WTC11 (cell line): ENCODE data around the gene GDA. TPM values are rescaled to one million over a fixed set of nuclear protein-coding genes. Genes with fewer than 3 reads are reported as not detected.

Source experiments
- ATAC-seq: fragments of 200-7000 bp; cut with Tn5 transposase; 2 replicates; pipeline ENCODE4 v1.10.0; 2021; ENCODE audit warnings: mild to moderate bottlenecking, moderate library complexity
- CTCF ChIA-PET: fragments of 300-600 bp; sonication (Branson Sonifier 250); formaldehyde crosslinking; loops from one replicate; lab custom pipeline; 2021; ENCODE audit warnings: antibody characterized with exemption; lab: Charles Lee
- POLR2A ChIA-PET: fragments of 350-600 bp; sonication (Branson Sonifier 250); formaldehyde crosslinking; loops from one replicate; lab custom pipeline; 2021; ENCODE audit warnings: antibody characterized with exemption; lab: Charles Lee
- DNase-seq: peaks from one replicate; pipeline ENCODE4 v3.0.0; 2021; ENCODE audit warnings: low spot score
- H3K27ac Mint-ChIP-seq: 2 replicates; pipeline ENCODE4 v1.8.0; 2021; ENCODE audit warnings: mixed read lengths
- H3K27me3 Mint-ChIP-seq: 2 replicates; pipeline ENCODE4 v1.8.0; 2021; ENCODE audit warnings: low read depth, mild to moderate bottlenecking, moderate library complexity, mixed read lengths
- H3K36me3 Mint-ChIP-seq: 2 replicates; pipeline ENCODE4 v1.8.0; 2021; ENCODE audit warnings: mixed read lengths
- H3K4me1 Mint-ChIP-seq: 2 replicates; pipeline ENCODE4 v1.8.0; 2022; ENCODE audit warnings: mixed read lengths
- H3K4me3 Mint-ChIP-seq: 2 replicates; pipeline ENCODE4 v1.8.0; 2021; ENCODE audit warnings: mild to moderate bottlenecking, moderate library complexity, mixed read lengths
- H3K9me3 Mint-ChIP-seq: 2 replicates; pipeline ENCODE4 v1.8.0; 2021; ENCODE audit warnings: mixed read lengths
- CBFB ChIP-seq: sonication (generic); formaldehyde crosslinking; IDR thresholded peaks from 2 replicates; pipeline ENCODE4 v1.8.1; 2022; ENCODE audit warnings: mild to moderate bottlenecking, low read depth, missing genetic modification reagents
- CTCF ChIP-seq: fragments of 200-600 bp; IDR thresholded peaks from 2 replicates; pipeline ENCODE4 v1.8.0; 2022; ENCODE audit warnings: antibody characterized with exemption
- ERG ChIP-seq: fragments of 250-450 bp; sonication (Bioruptor Pico); IDR thresholded peaks from 2 replicates; pipeline ENCODE4 v1.8.0; 2021; ENCODE audit warnings: mild to moderate bottlenecking
- FOXJ3 ChIP-seq: sonication (generic); formaldehyde crosslinking; IDR thresholded peaks from 2 replicates; pipeline ENCODE4 v1.9.0; 2021; ENCODE audit warnings: missing genetic modification reagents, mild to moderate bottlenecking, borderline replicate concordance
- GRHL2 ChIP-seq: fragments of 250-450 bp; sonication (Bioruptor Pico); IDR thresholded peaks from 2 replicates; pipeline ENCODE4 v1.8.0; 2022; ENCODE audit warnings: mild to moderate bottlenecking, moderate library complexity; ENCODE audit not compliant: insufficient replicate concordance, severe bottlenecking
- GTF2I ChIP-seq: fragments of 250-450 bp; sonication (Bioruptor Pico); conservative IDR thresholded peaks from 2 replicates; pipeline ENCODE4 v1.4.0; 2021; ENCODE audit warnings: mild to moderate bottlenecking
- JUN ChIP-seq: sonication (generic); formaldehyde crosslinking; IDR thresholded peaks from 2 replicates; pipeline ENCODE4 v1.8.0; 2023; ENCODE audit warnings: mild to moderate bottlenecking, missing genetic modification reagents
- NFATC4 ChIP-seq: fragments of 250-450 bp; sonication (Bioruptor Pico); IDR thresholded peaks from 2 replicates; pipeline ENCODE4 v1.9.0; 2021; ENCODE audit warnings: mild to moderate bottlenecking
- NFE2L1 ChIP-seq: sonication (generic); formaldehyde crosslinking; IDR thresholded peaks from 2 replicates; pipeline ENCODE4 v1.8.1; 2023; ENCODE audit warnings: missing genetic modification reagents
- NFYB ChIP-seq: sonication (generic); formaldehyde crosslinking; conservative IDR thresholded peaks from 2 replicates; pipeline ENCODE4 v1.8.0; 2022; ENCODE audit warnings: low read depth, missing genetic modification reagents
- NR2C2 ChIP-seq: sonication (generic); formaldehyde crosslinking; IDR thresholded peaks from 2 replicates; pipeline ENCODE4 v1.8.0; 2022; ENCODE audit warnings: mild to moderate bottlenecking, missing genetic modification reagents
- total RNA-seq: library from RNA; stranded (reverse); gene quantifications from 3 replicates; pipeline ENCODE4 v1.2.3, GENCODE V29; 2021
- TF ChIP-seq, protein P1 (sequence below): sonication (generic); formaldehyde crosslinking; IDR thresholded peaks from 2 replicates; pipeline ENCODE4 v1.8.0; 2023; ENCODE audit warnings: mild to moderate bottlenecking, missing genetic modification reagents
- TF ChIP-seq, protein P2 (sequence below): sonication (generic); formaldehyde crosslinking; IDR thresholded peaks from 2 replicates; pipeline ENCODE4 v1.8.1; 2022; ENCODE audit warnings: low read depth, missing genetic modification reagents, borderline replicate concordance

GDA gene
- total RNA-seq, 1 experiment from 2014 or later = 0.68 TPM

- Mint-ChIP-seq H3K4me3 (no peak overlapping the region), H3K27me3 (peaks cover 4% of the 10 kb centered on the region), H3K36me3 (no peaks in the 10 kb centered on the region), H3K27ac (no peak overlapping the region), H3K9me3 (peaks cover 9% of the 10 kb centered on the region), H3K4me1 (no peaks in the 10 kb centered on the region)
- POLR2A ChIA-PET = no interaction called here
- DNase-seq = no peak
- ATAC-seq = no peak
- CTCF ChIA-PET = no interaction called here
- TF ChIP-seq JUN (CRISPR knock-in tag) (no peak), CTCF (no peak), FOXJ3 (CRISPR knock-in tag) (no peak), CBFB (CRISPR knock-in tag) (no peak)
Measured at GRCh38 chr9:72156586-72156985, 7.3 kb downstream of the GDA start.

- H3K4me1 Mint-ChIP-seq = no peaks in the 10 kb centered on the region
- no peaks in the 10 kb centered on the region for H3K27me3 Mint-ChIP-seq
- ChIA-PET CTCF (no interaction called here), POLR2A (no interaction called here)
- no peak for TF ChIP-seq JUN (CRISPR knock-in tag)
- no peak for TF ChIP-seq GRHL2 (CRISPR knock-in tag)
- TF ChIP-seq NFE2L1 (CRISPR knock-in tag) = no peak
- TF ChIP-seq, protein P1, sequence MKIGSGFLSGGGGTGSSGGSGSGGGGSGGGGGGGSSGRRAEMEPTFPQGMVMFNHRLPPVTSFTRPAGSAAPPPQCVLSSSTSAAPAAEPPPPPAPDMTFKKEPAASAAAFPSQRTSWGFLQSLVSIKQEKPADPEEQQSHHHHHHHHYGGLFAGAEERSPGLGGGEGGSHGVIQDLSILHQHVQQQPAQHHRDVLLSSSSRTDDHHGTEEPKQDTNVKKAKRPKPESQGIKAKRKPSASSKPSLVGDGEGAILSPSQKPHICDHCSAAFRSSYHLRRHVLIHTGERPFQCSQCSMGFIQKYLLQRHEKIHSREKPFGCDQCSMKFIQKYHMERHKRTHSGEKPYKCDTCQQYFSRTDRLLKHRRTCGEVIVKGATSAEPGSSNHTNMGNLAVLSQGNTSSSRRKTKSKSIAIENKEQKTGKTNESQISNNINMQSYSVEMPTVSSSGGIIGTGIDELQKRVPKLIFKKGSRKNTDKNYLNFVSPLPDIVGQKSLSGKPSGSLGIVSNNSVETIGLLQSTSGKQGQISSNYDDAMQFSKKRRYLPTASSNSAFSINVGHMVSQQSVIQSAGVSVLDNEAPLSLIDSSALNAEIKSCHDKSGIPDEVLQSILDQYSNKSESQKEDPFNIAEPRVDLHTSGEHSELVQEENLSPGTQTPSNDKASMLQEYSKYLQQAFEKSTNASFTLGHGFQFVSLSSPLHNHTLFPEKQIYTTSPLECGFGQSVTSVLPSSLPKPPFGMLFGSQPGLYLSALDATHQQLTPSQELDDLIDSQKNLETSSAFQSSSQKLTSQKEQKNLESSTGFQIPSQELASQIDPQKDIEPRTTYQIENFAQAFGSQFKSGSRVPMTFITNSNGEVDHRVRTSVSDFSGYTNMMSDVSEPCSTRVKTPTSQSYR (CRISPR knock-in tag) = no peak
- TF ChIP-seq GTF2I (CRISPR knock-in tag) = no peak
- TF ChIP-seq NFATC4 (CRISPR knock-in tag) = no peak
- TF ChIP-seq NFYB (CRISPR knock-in tag) = no peak
- no peak for TF ChIP-seq NR2C2
- TF ChIP-seq ERG (CRISPR knock-in tag) = no peak
- TF ChIP-seq CTCF = no peak
- TF ChIP-seq, protein P2, sequence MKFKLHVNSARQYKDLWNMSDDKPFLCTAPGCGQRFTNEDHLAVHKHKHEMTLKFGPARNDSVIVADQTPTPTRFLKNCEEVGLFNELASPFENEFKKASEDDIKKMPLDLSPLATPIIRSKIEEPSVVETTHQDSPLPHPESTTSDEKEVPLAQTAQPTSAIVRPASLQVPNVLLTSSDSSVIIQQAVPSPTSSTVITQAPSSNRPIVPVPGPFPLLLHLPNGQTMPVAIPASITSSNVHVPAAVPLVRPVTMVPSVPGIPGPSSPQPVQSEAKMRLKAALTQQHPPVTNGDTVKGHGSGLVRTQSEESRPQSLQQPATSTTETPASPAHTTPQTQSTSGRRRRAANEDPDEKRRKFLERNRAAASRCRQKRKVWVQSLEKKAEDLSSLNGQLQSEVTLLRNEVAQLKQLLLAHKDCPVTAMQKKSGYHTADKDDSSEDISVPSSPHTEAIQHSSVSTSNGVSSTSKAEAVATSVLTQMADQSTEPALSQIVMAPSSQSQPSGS (CRISPR knock-in tag) = no peak
- H3K4me3 Mint-ChIP-seq = no peak overlapping the region
- H3K36me3 Mint-ChIP-seq = no peaks in the 10 kb centered on the region
- DNase-seq = no peak
- H3K27ac Mint-ChIP-seq = no peak overlapping the region
- H3K9me3 Mint-ChIP-seq = peaks cover 18% of the 10 kb centered on the region
- no peak for ATAC-seq
Measured at GRCh38 chr9:72158680-72159079, 9.4 kb downstream of the GDA start.
